A673 (cell line): ENCODE measurements around the gene C9orf43. TPM values are rescaled to one million over a fixed set of nuclear protein-coding genes. Genes with fewer than 3 reads are reported as not detected.
"Not testable (repeated sequence)": the region's sequence is repeated elsewhere in the genome, so short reads cannot be mapped to it uniquely, and the experiment has no call there.

Experiments used
- BruUV-seq: library from RNA; stranded (reverse); fragments of 400-500 nt; replicated peaks from 2 replicates; lab custom pipeline; 2021; lab: Mats Ljungman, UMichigan
- CTCF ChIA-PET: fragments of 300-600 bp; sonication (Branson Sonifier 250); formaldehyde crosslinking; loops from one replicate; lab custom pipeline; 2022; ENCODE audit warnings: antibody characterized with exemption; lab: Charles Lee
- POLR2A ChIA-PET: fragments of 300-600 bp; sonication (Branson Sonifier 250); formaldehyde crosslinking; loops from one replicate; lab custom pipeline; 2022; ENCODE audit warnings: antibody characterized with exemption; ENCODE audit not compliant: low non-redundant PET; lab: Charles Lee
- DNase-seq: peaks from one replicate; pipeline ENCODE4 v3.0.0-alpha.2; 2015; ENCODE audit warnings: low spot score
- H3K27ac ChIP-seq: fragments of 200-600 bp; sonication (generic); 2 replicates; pipeline ENCODE4 v1.5.1; 2016; ENCODE audit warnings: mixed run types, low read depth, mild to moderate bottlenecking, mixed read lengths, antibody characterized with exemption, low read length; ENCODE audit not compliant: poor library complexity, severe bottlenecking
- H3K27me3 ChIP-seq: fragments of 200-600 bp; sonication (generic); replicated peaks from 2 replicates; pipeline ENCODE4 v1.6.1; 2017; ENCODE audit warnings: mixed run types, low read depth, mild to moderate bottlenecking, mixed read lengths, antibody characterized with exemption, low read length; ENCODE audit not compliant: insufficient read depth, poor library complexity
- H3K36me3 ChIP-seq: fragments of 200-600 bp; sonication (generic); 2 replicates; pipeline ENCODE4 v1.6.1; 2016; ENCODE audit warnings: mixed run types, mild to moderate bottlenecking, mixed read lengths, antibody characterized with exemption, low read length; ENCODE audit not compliant: insufficient read depth, poor library complexity, severe bottlenecking
- H3K4me1 ChIP-seq: fragments of 200-600 bp; sonication (generic); 2 replicates; pipeline ENCODE4 v1.6.1; 2017; ENCODE audit warnings: mixed run types, mild to moderate bottlenecking, mixed read lengths, antibody characterized with exemption, low read length; ENCODE audit not compliant: insufficient read depth, poor library complexity, severe bottlenecking
- H3K4me3 ChIP-seq: fragments of 200-600 bp; sonication (generic); 2 replicates; pipeline ENCODE4 v1.5.1; 2016; ENCODE audit warnings: low read depth, mixed run types, mild to moderate bottlenecking, mixed read lengths, low read length; ENCODE audit not compliant: poor library complexity, severe bottlenecking
- H3K9me3 ChIP-seq: fragments of 200-600 bp; sonication (generic); 2 replicates; pipeline ENCODE4 v1.6.1; 2016; ENCODE audit warnings: mixed run types, low read depth, mild to moderate bottlenecking, mixed read lengths, antibody characterized with exemption, low read length; ENCODE audit not compliant: poor library complexity, severe bottlenecking
- CTCF ChIP-seq: fragments of 300-800, 200-600 bp; sonication (generic); conservative IDR thresholded peaks from 2 replicates; pipeline ENCODE4 v1.5.1; 2017; ENCODE audit warnings: low read depth, mild to moderate bottlenecking, antibody characterized with exemption, low read length, moderate library complexity, mixed read lengths
- EZH2 ChIP-seq: fragments of 200-600 bp; sonication (generic); IDR thresholded peaks from 2 replicates; pipeline ENCODE4 v1.6.1; 2017; ENCODE audit warnings: borderline replicate concordance, low read depth, mild to moderate bottlenecking, mixed read lengths, antibody characterized with exemption, low read length; ENCODE audit not compliant: poor library complexity, severe bottlenecking
- intact Hi-C: fragments of 100-400 bp; cut with micrococcal nuclease; formaldehyde crosslinking; loops from one replicate; pipeline ENCODE4 v1.10.0; 2022; ENCODE audit not compliant: unreplicated experiment
- total RNA-seq: library from RNA; stranded (reverse); gene quantifications from 2 replicates; pipeline ENCODE4 v1.2.3, GENCODE V29; 2021

C9orf43 gene
- total RNA-seq, 1 experiment from 2014 or later, result 1.5 TPM

GRCh38 chr9:113375057-113376023 is 35.2 kb upstream of the C9orf43 start:
- intact Hi-C loops, result no loop called here
- Histone ChIP-seq H3K27me3 (no peaks in the 10 kb centered on the region), H3K4me1 (no peaks in the 10 kb centered on the region), H3K27ac (no peak overlapping the region), H3K36me3 (peaks cover 6% of the 10 kb centered on the region), H3K4me3 (peak overlapping the region; percentile 96), H3K9me3 (no peaks in the 10 kb centered on the region)
- TF ChIP-seq EZH2, result no peak
- TF ChIP-seq CTCF, result no peak
- ChIA-PET POLR2A (no interaction called here), CTCF (no interaction called here)
- DNase-seq, result no peak
- TSS peak; percentile 58 for BruUV-seq

GRCh38 chr9:113376634-113377567 is 33.6 kb upstream of the C9orf43 start, which contains the start of gene HDHD3:
HDHD3 (minus strand) TSS chr9:113376986; CDS start chr9:113374354, 2,632 bp downstream.
- DNase-seq, result peak; percentile 83
- peaks cover 6% of the 10 kb centered on the region for H3K36me3 ChIP-seq
- BruUV-seq, result no TSS peak
- peak within 1 kb of the TSS; percentile 96 for H3K4me3 ChIP-seq
- no peaks in the 10 kb centered on the region for H3K27me3 ChIP-seq
- H3K27ac ChIP-seq, result peak within 1 kb of the TSS; percentile 69
- TF ChIP-seq CTCF (no peak), EZH2 (no peak)
- POLR2A ChIA-PET, result no interaction called here
- no peaks in the 10 kb centered on the region for H3K4me1 ChIP-seq
- CTCF ChIA-PET, result no interaction called here
- intact Hi-C loops, result no loop called here
- H3K9me3 ChIP-seq, result no peaks in the 10 kb centered on the region

GRCh38 chr9:113379094-113379828 is 31.3 kb upstream of the C9orf43 start:
- H3K4me1 ChIP-seq, POLR2A ChIA-PET, DNase-seq, H3K27me3 ChIP-seq, intact Hi-C loops, CTCF ChIA-PET, H3K27ac ChIP-seq, BruUV-seq, H3K9me3 ChIP-seq, H3K4me3 ChIP-seq, H3K36me3 ChIP-seq: not testable (repeated sequence)

- DNase-seq, CTCF ChIA-PET, H3K36me3 ChIP-seq, POLR2A ChIA-PET, intact Hi-C loops, H3K4me3 ChIP-seq, H3K4me1 ChIP-seq, BruUV-seq, H3K27ac ChIP-seq, H3K27me3 ChIP-seq, H3K9me3 ChIP-seq: not testable (repeated sequence)
Measured at GRCh38 chr9:113379829-113380210, 30.7 kb upstream of the C9orf43 start.
